Measurements from ENCODE around the gene POLA1. TPM values are rescaled to one million over a fixed set of nuclear protein-coding genes. Genes with fewer than 3 reads are reported as not detected.

POLA1 gene
- total and polyA plus RNA-seq, 2 experiments from 2014 or later: 4.9 to 19.0 TPM

DNA sequence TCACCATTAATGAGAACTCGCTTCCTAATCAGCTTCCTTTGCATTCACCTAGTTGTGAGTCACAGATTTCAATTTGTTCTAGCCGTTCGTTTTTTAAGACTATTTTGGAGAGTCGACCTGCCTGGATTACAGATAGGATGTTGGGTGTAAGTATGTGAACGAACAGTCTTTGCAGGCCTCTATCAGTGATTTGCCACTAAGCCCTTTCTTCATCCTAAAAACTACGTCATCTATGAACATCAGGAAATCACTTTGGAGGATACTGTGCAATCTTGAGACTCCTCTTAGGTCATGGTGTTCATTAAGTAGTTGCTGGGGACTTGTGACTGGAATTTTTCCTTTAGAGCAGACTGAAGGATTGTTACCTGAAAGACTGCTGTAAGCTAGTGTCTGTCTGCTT is 1.1 kb downstream of the POLA1 start:
- H2AFZ ChIP-seq: no peak overlapping the region
- no peak for TF ChIP-seq EZH2 (IDR thresholded peaks at IDR 0.05; ENCODE audit: borderline replicate concordance)
- TF ChIP-seq, protein P1, sequence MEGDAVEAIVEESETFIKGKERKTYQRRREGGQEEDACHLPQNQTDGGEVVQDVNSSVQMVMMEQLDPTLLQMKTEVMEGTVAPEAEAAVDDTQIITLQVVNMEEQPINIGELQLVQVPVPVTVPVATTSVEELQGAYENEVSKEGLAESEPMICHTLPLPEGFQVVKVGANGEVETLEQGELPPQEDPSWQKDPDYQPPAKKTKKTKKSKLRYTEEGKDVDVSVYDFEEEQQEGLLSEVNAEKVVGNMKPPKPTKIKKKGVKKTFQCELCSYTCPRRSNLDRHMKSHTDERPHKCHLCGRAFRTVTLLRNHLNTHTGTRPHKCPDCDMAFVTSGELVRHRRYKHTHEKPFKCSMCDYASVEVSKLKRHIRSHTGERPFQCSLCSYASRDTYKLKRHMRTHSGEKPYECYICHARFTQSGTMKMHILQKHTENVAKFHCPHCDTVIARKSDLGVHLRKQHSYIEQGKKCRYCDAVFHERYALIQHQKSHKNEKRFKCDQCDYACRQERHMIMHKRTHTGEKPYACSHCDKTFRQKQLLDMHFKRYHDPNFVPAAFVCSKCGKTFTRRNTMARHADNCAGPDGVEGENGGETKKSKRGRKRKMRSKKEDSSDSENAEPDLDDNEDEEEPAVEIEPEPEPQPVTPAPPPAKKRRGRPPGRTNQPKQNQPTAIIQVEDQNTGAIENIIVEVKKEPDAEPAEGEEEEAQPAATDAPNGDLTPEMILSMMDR (IDR thresholded peaks at IDR 0.05; ENCODE audit: poor library complexity): no peak
- TF ChIP-seq EZH2phosphoT487 (IDR thresholded peaks at IDR 0.05; ENCODE audit: low read depth, severe bottlenecking, unreplicated experiment): no peak
- H3K9me3 ChIP-seq (ENCODE audit: low read depth): no peaks in the 10 kb centered on the region
- no peak overlapping the region for H3K27ac ChIP-seq
- H3K27me3 ChIP-seq: no peaks in the 10 kb centered on the region
- DNase-seq (ENCODE audit: low spot score): no peak
- WGBS (ENCODE audit: low lambda C conversion rate, missing lambda C conversion rate): 55% methylated on average over 6 of the region's 6 CpGs
- no peaks in the 10 kb centered on the region for H3K36me3 ChIP-seq (replicated peaks; ENCODE audit: insufficient read depth, low read depth)
- peaks cover 8% of the 10 kb centered on the region for H3K4me1 ChIP-seq (ENCODE audit: insufficient read depth)
- H3K79me2 ChIP-seq: peaks cover 54% of the 10 kb centered on the region
- no peaks in the 10 kb centered on the region for H4K20me1 ChIP-seq (ENCODE audit: insufficient read depth, poor library complexity, severe bottlenecking)
- H3K4me2 ChIP-seq: peak overlapping the region; percentile 82
- peak overlapping the region; percentile 55 for H3K4me3 ChIP-seq
- H3K9me2 ChIP-seq (replicated peaks; ENCODE audit: insufficient read depth): no peaks in the 10 kb centered on the region

DNA sequence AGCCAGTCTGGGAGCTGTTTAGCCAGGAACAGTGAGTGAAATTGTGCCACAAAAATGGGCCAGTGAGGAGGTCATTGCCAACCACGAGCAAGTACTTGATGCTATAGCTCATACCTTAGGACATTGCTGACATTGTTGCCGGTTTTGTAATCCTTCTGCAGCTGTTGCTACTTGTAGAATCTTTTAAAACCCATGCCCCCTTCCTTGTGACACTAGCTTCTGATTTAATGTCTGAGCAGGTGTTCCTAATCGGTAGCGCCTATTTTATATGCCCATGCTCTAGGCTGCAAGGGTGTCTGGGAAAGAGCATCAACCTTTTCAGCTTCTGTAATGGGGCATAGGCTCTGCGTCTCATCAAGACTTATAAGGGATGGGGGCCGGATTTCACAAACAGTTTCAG is 2.6 kb downstream of the POLA1 start:
- Histone ChIP-seq H3K9me3 (ENCODE audit: low read depth) (no peaks in the 10 kb centered on the region), H3K4me2 (no peak overlapping the region), H3K4me1 (ENCODE audit: insufficient read depth) (peaks cover 8% of the 10 kb centered on the region), H3K4me3 (no peak overlapping the region), H4K20me1 (ENCODE audit: insufficient read depth, poor library complexity, severe bottlenecking) (no peaks in the 10 kb centered on the region), H3K9me2 (replicated peaks; ENCODE audit: insufficient read depth) (no peaks in the 10 kb centered on the region), H3K79me2 (peaks cover 54% of the 10 kb centered on the region), H2AFZ (no peak overlapping the region), H3K27me3 (no peaks in the 10 kb centered on the region), H3K27ac (no peak overlapping the region), H3K36me3 (replicated peaks; ENCODE audit: insufficient read depth, low read depth) (no peaks in the 10 kb centered on the region)
- WGBS (ENCODE audit: low lambda C conversion rate, missing lambda C conversion rate): 91% methylated on average over 6 of the region's 6 CpGs
- TF ChIP-seq EZH2phosphoT487 (IDR thresholded peaks at IDR 0.05; ENCODE audit: low read depth, severe bottlenecking, unreplicated experiment) (no peak), EZH2 (IDR thresholded peaks at IDR 0.05; ENCODE audit: borderline replicate concordance) (no peak)
- TF ChIP-seq, protein P1 (IDR thresholded peaks at IDR 0.05; ENCODE audit: poor library complexity): no peak
- DNase-seq (ENCODE audit: low spot score): no peak

DNA sequence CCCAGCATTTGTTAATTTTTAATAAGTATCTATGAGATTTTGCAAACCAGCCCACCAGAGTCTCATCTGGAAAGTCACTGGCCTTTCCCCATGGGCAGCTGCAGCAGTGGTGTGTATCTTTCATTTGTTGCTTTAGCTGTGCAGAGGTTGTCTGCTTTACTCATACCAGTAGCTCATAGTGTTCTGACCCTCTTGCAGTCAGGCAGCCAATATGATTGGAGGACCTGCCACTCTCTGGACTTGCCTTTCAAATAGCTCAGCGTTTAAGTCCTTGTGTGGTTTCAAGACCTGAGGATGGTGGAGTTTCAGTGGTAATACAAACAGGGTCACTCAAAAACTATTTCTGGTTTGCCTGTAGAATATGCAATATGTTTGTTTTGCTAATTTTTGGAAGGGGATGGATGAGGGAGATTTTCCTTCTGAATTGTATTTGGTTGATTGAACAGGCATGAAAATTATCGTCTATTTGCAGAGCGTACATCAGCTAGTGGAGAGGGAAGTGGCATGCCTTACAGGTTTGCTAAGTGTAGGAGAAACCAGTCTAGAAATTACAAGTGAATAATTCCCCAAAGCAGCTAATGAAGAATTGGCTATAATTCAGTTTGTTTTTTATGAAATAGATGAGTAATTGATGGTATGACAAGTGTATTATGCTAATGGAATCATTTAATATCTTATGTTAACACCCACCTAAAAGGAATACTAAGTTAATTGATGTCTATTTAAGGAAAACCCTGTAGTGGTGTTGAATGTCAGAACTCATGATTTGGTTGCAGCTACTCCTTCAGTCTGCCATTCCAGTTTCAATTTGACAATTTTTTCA is 8.9 kb downstream of the POLA1 start:
- TF ChIP-seq, protein P1 (IDR thresholded peaks at IDR 0.05; ENCODE audit: poor library complexity): no peak
- no peak for TF ChIP-seq EZH2 (IDR thresholded peaks at IDR 0.05; ENCODE audit: borderline replicate concordance)
- TF ChIP-seq EZH2phosphoT487 (IDR thresholded peaks at IDR 0.05; ENCODE audit: low read depth, severe bottlenecking, unreplicated experiment): no peak
- no peaks in the 10 kb centered on the region for H3K4me1 ChIP-seq (ENCODE audit: insufficient read depth)
- H4K20me1 ChIP-seq (ENCODE audit: insufficient read depth, poor library complexity, severe bottlenecking): no peaks in the 10 kb centered on the region
- no peak overlapping the region for H3K27ac ChIP-seq
- H3K79me2 ChIP-seq: peaks cover 18% of the 10 kb centered on the region
- no peak overlapping the region for H3K4me2 ChIP-seq
- H3K36me3 ChIP-seq (replicated peaks; ENCODE audit: insufficient read depth, low read depth): no peaks in the 10 kb centered on the region
- no peaks in the 10 kb centered on the region for H3K9me3 ChIP-seq (ENCODE audit: low read depth)
- no peak for DNase-seq (ENCODE audit: low spot score)
- no peaks in the 10 kb centered on the region for H3K9me2 ChIP-seq (replicated peaks; ENCODE audit: insufficient read depth)
- H3K4me3 ChIP-seq: no peak overlapping the region
- H3K27me3 ChIP-seq: no peaks in the 10 kb centered on the region
- H2AFZ ChIP-seq: no peak overlapping the region
- WGBS (ENCODE audit: low lambda C conversion rate, missing lambda C conversion rate): 93% methylated on average over 3 of the region's 3 CpGs

Data from hepatocyte (in vitro differentiated cells).